K562 (cell line): ENCODE measurements around the gene ORAI3. TPM values are rescaled to one million over a fixed set of nuclear protein-coding genes. Genes with fewer than 3 reads are reported as not detected.

ENCODE experiments used
- ARID1B ChIP-seq: fragments of 450-650 bp; IDR thresholded peaks from 2 replicates; pipeline ENCODE4 v1.6.1; 2016; ENCODE audit warnings: antibody characterized with exemption, mild to moderate bottlenecking, inconsistent platforms
- CCAR2 ChIP-seq: fragments of 200-400 bp; formaldehyde crosslinking; IDR thresholded peaks from 2 replicates; pipeline ENCODE4 v1.6.1; 2017; ENCODE audit warnings: mild to moderate bottlenecking, low read depth, low read length
- CXXC5 ChIP-seq: fragments of 250-450 bp; sonication (Bioruptor Pico); IDR thresholded peaks from 2 replicates; pipeline ENCODE4 v1.8.0; 2022; ENCODE audit warnings: inconsistent platforms, mild to moderate bottlenecking, moderate library complexity
- KDM2B ChIP-seq: fragments of 250-450 bp; sonication (Bioruptor Pico); IDR thresholded peaks from 2 replicates; pipeline ENCODE4 v1.8.0; 2021; ENCODE audit warnings: mild to moderate bottlenecking, moderate library complexity
- RFX7 ChIP-seq: fragments of 250-450 bp; sonication (Bioruptor Pico); IDR thresholded peaks from 2 replicates; pipeline ENCODE4 v1.5.1; 2021; ENCODE audit warnings: mild to moderate bottlenecking
- TARDBP ChIP-seq: fragments of 450-650 bp; IDR thresholded peaks from 2 replicates; pipeline ENCODE4 v1.6.1; 2016
- THRB ChIP-seq: fragments of 450-650 bp; formaldehyde crosslinking; conservative IDR thresholded peaks from 2 replicates; pipeline ENCODE4 v1.4.0; 2022; ENCODE audit warnings: mild to moderate bottlenecking, missing genetic modification characterization
- ZBTB26 ChIP-seq: fragments of 450-650 bp; formaldehyde crosslinking; IDR thresholded peaks from 2 replicates; pipeline ENCODE4 v1.4.0; 2022; ENCODE audit warnings: missing genetic modification characterization
- ZNF699 ChIP-seq: fragments of 250-450 bp; sonication (Bioruptor Pico); IDR thresholded peaks from 2 replicates; pipeline ENCODE4 v1.8.0; 2021; ENCODE audit warnings: mild to moderate bottlenecking, moderate library complexity; ENCODE audit not compliant: insufficient replicate concordance
- polyA plus RNA-seq, 8 experiments: library from polyadenylated mRNA; depleted of rRNA in 4 of 8; stranded (reverse) in 5 of 8; unstranded in 3 of 8; fragments of >200 nt; fragmentation: Nextera tagmentation in 2 of 8; fragmentation: Illumina TruSeq in 1 of 8; extraction: Ambion mirVana in 2 of 8; extraction: Trizol in 1 of 8; gene quantifications; 2 replicates each; pipeline versions ENCODE4 v1.2.1 to v1.2.3, GENCODE V29; 2011 to 2014; ENCODE audit warnings: inconsistent platforms in 1 of 8, missing spikeins in 1 of 8
- total RNA-seq, 7 experiments: library from RNA; depleted of rRNA in 6 of 7; stranded (reverse); fragments of >200 nt in 6 of 7; fragmentation: Illumina TruSeq in 2 of 7; extraction: Trizol in 2 of 7; gene quantifications; 2 replicates each; pipeline versions ENCODE4 v1.2.1 to v1.2.3, GENCODE V29; 2011 to 2021; ENCODE audit warnings: low replicate concordance in 1 of 7

The ORAI3 gene
- total and polyA plus RNA-seq, 9 of the 15 experiments (the other 6 are each of a cell fraction or from before 2014, with no cell fraction given), result 4.9 to 23.3 (median 14.1) TPM

GRCh38 chr16:30902029-30902972 lies 46.6 kb upstream of the ORAI3 start (continued):
- TF ChIP-seq ZBTB26 (CRISPR knock-in tag), result no peak
- TF ChIP-seq ARID1B, result no peak
- TF ChIP-seq KDM2B (CRISPR knock-in tag), result no peak
- no peak for TF ChIP-seq ZNF699 (CRISPR knock-in tag)
- TF ChIP-seq RFX7 (CRISPR knock-in tag), result no peak
- no peak for TF ChIP-seq CCAR2
- no peak for TF ChIP-seq TARDBP
- peak; percentile 94 for TF ChIP-seq CXXC5 (CRISPR knock-in tag)
- TF ChIP-seq THRB (CRISPR knock-in tag), result no peak
